Activated naive CD8-positive, alpha-beta T cell (primary cell): ENCODE data around the gene ANXA2.

ENCODE experiments used
- H3K27ac Mint-ChIP-seq: one replicate; pipeline ENCODE4 v1.8.0; 2021; ENCODE audit warnings: mixed read lengths
- H3K27me3 Mint-ChIP-seq: one replicate; pipeline ENCODE4 v1.8.0; 2021; ENCODE audit warnings: mixed read lengths
- H3K36me3 Mint-ChIP-seq: one replicate; pipeline ENCODE4 v1.8.0; 2021; ENCODE audit warnings: mixed read lengths
- H3K4me1 Mint-ChIP-seq: one replicate; pipeline ENCODE4 v1.8.0; 2021; ENCODE audit warnings: low read depth, mixed read lengths
- H3K4me3 Mint-ChIP-seq: one replicate; pipeline ENCODE4 v1.8.0; 2021; ENCODE audit warnings: mild to moderate bottlenecking, mixed read lengths
- H3K9me3 Mint-ChIP-seq: one replicate; pipeline ENCODE4 v1.8.0; 2021; ENCODE audit warnings: low read depth, mixed read lengths

ANXA2 gene

DNA sequence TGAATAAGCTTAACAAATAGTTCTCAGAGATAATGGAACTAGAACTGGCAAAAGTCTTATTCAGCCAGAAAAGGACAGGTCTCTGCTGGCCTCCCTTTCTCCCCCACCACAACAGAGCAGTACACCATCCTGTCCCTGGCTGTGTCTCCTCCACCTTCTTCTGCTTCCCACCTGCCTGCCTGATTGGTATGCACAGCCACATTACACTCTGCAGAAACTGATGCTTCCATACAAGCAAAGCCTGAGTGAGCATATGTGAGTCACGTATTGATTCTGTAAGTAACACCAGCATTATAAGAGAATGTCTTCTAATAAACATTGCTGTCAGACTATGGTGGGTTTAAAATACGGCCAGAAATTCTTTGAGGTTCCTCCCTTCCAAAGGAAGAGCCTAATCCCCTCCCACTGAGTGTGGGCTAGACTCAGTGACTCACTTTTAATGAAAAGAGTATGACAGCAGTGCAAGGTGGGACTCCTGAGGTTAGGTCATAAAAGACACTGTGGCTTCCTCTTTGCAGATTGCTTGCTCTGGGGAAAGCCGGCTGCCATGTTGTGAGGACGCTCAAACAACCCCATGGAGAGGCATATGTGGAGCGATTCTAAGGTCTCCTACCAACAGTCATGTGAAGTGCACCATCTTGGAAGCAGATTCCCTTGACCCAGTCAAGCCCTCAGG is 44.4 kb downstream of the ANXA2 start:
- peaks cover 25% of the 10 kb centered on the region for H3K36me3 Mint-ChIP-seq
- H3K27ac Mint-ChIP-seq, result no peak overlapping the region
- no peaks in the 10 kb centered on the region for H3K9me3 Mint-ChIP-seq
- H3K4me3 Mint-ChIP-seq, result no peak overlapping the region
- H3K27me3 Mint-ChIP-seq, result no peaks in the 10 kb centered on the region
- peaks cover 1% of the 10 kb centered on the region for H3K4me1 Mint-ChIP-seq

DNA sequence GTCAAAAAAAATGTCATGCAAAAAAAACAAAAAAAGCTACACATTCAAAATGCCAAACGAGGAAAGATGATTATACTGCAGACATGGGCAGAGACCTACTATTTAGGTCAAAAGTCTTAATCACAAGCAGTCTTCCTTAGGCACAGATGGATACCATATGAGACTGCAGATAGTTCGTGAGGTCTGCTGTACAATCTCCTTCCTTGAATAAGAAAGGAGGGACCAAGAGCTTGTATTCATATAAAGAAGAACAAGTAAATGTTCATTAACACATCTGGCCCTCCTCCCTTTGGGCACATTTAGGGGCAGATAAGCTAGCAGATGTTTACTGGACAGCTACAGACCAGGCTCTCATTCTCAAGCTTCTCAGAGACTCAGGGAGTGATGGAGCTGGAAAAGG is 45.3 kb downstream of the ANXA2 start:
- H3K4me3 Mint-ChIP-seq, result no peak overlapping the region

GRCh38 chr15:60351066-60351465 is 46.7 kb downstream of the ANXA2 start:
- no peak overlapping the region for H3K4me3 Mint-ChIP-seq
- peaks cover 37% of the 10 kb centered on the region for H3K36me3 Mint-ChIP-seq
- H3K9me3 Mint-ChIP-seq, result no peaks in the 10 kb centered on the region
- no peaks in the 10 kb centered on the region for H3K27me3 Mint-ChIP-seq
- H3K27ac Mint-ChIP-seq, result no peak overlapping the region
- H3K4me1 Mint-ChIP-seq, result peaks cover 1% of the 10 kb centered on the region

More for the DNA sequence above, 45.3 kb downstream of the ANXA2 start:
- Mint-ChIP-seq H3K27me3 (no peaks in the 10 kb centered on the region), H3K36me3 (peaks cover 29% of the 10 kb centered on the region), H3K9me3 (no peaks in the 10 kb centered on the region), H3K4me1 (peaks cover 1% of the 10 kb centered on the region), H3K27ac (no peak overlapping the region)

GRCh38 chr15:60350108-60350507 is 47.7 kb downstream of the ANXA2 start:
- Mint-ChIP-seq H3K27ac (no peak overlapping the region), H3K4me1 (peaks cover 1% of the 10 kb centered on the region), H3K9me3 (no peaks in the 10 kb centered on the region), H3K36me3 (peaks cover 37% of the 10 kb centered on the region), H3K27me3 (no peaks in the 10 kb centered on the region), H3K4me3 (no peak overlapping the region)

DNA sequence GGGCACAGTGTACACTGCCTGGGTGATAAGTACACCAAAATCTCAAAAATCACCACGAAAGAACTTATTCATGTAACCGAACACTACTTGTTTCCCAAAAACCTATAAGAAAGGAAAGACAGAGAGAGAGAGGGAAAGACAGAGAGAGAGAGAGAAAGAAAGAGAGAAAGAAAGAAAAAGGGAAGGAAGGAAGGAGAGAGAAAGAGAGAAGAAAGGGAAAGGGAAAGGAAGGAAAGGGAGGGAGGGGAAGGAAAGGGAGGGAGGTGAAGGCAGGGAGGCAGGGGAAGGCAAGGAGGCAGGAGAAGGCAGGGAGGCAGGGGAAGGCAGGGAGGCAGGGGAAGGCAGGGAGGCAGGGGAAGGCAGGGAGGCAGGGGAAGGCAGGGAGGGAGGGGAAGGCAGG is 48.2 kb downstream of the ANXA2 start:
- Mint-ChIP-seq H3K4me1 (peaks cover 1% of the 10 kb centered on the region), H3K27me3 (no peaks in the 10 kb centered on the region), H3K4me3 (no peak overlapping the region), H3K9me3 (no peaks in the 10 kb centered on the region), H3K27ac (no peak overlapping the region), H3K36me3 (peaks cover 37% of the 10 kb centered on the region)

DNA sequence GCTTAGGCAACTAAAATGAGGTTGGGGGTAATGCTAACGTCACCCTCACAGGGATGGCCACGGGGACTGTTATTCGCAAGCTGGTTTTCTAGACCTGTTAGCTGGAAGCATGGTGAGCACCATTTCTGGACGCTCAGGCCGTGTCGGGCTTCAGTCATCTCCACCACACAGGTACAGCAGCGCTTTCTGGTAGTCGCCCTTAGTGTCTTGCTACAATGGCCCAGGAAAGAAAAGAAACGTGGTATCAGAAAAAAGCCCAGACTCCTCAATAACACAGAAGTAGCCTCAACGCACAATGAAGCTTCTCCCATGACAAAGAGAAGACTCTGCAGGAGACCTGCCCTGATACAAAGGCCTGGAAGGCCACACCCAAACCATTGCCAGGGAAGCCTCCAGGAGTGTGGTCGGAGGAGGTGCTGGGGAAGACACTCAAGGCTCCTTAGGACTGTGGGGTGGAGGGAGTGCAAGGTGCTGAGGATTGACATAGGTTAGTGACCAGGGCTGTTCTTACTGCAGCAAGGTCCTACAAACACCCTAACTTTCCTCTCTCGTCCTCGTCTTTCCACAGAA is 50.2 kb downstream of the ANXA2 start:
- Mint-ChIP-seq H3K9me3 (no peaks in the 10 kb centered on the region), H3K27me3 (peaks cover 2% of the 10 kb centered on the region), H3K27ac (no peak overlapping the region), H3K4me1 (peaks cover 1% of the 10 kb centered on the region), H3K4me3 (no peak overlapping the region), H3K36me3 (peaks cover 27% of the 10 kb centered on the region)

DNA sequence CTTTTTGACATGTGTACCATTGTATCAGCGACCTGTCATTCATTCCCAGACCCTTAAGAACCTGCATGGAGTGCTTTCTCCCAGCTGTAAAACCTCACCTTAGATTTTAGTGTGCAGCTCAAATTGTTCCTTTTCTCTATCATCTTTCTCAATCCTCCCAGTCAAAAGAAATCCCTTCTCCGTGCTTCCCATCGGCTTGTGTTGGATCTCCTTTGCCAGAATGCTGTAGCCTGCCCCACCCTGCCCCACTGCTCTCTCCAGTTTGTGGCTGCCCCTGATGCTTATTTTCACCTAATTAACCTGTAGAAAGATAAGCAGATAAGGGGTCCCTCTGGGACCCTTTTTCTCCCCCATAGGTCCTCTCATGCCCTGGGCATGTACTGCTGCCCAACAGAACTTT is 51.1 kb downstream of the ANXA2 start:
- Mint-ChIP-seq H3K4me3 (no peak overlapping the region), H3K9me3 (no peaks in the 10 kb centered on the region), H3K36me3 (peaks cover 25% of the 10 kb centered on the region), H3K27ac (no peak overlapping the region), H3K27me3 (peaks cover 2% of the 10 kb centered on the region), H3K4me1 (peaks cover 1% of the 10 kb centered on the region)

GRCh38 chr15:60346077-60346476 is 51.7 kb downstream of the ANXA2 start:
- Mint-ChIP-seq H3K4me1 (peaks cover 1% of the 10 kb centered on the region), H3K9me3 (no peaks in the 10 kb centered on the region), H3K27me3 (peaks cover 2% of the 10 kb centered on the region), H3K4me3 (no peak overlapping the region), H3K27ac (no peak overlapping the region), H3K36me3 (peaks cover 25% of the 10 kb centered on the region)

DNA sequence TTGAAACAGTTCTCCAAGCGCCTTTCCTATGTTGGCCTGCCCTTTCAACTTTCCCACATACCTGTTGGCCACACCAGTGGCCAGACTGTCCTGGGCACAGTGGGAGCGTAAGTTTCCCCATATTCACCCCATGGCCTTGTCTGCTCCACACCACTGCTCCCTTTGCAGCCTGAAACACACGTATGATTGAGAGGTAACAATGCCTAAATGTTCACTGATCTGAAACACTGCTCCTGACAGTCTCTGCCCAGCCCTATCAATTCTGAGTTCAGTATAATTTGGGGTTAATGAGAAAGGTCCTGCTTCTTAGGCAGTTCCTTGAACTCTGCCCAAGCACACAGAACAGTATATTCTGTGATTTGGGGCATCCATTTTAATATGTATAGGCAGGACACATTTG is 52.2 kb downstream of the ANXA2 start:
- peaks cover 1% of the 10 kb centered on the region for H3K4me1 Mint-ChIP-seq

GRCh38 chr15:60344987-60345386 is 52.8 kb downstream of the ANXA2 start:
- H3K4me1 Mint-ChIP-seq, result peaks cover 1% of the 10 kb centered on the region
- no peak overlapping the region for H3K27ac Mint-ChIP-seq
- peaks cover 10% of the 10 kb centered on the region for H3K27me3 Mint-ChIP-seq
- H3K4me3 Mint-ChIP-seq, result no peak overlapping the region
- no peaks in the 10 kb centered on the region for H3K9me3 Mint-ChIP-seq
- H3K36me3 Mint-ChIP-seq, result peaks cover 18% of the 10 kb centered on the region

More for the DNA sequence above, 52.2 kb downstream of the ANXA2 start:
- Mint-ChIP-seq H3K4me3 (no peak overlapping the region), H3K36me3 (peaks cover 21% of the 10 kb centered on the region), H3K27me3 (peaks cover 4% of the 10 kb centered on the region), H3K9me3 (no peaks in the 10 kb centered on the region), H3K27ac (no peak overlapping the region)

GRCh38 chr15:60344461-60344860 is 53.3 kb downstream of the ANXA2 start:
- Mint-ChIP-seq H3K9me3 (no peaks in the 10 kb centered on the region), H3K27me3 (peaks cover 11% of the 10 kb centered on the region), H3K27ac (no peak overlapping the region), H3K4me1 (peaks cover under 1% of the 10 kb centered on the region), H3K4me3 (no peak overlapping the region), H3K36me3 (peaks cover 18% of the 10 kb centered on the region)

GRCh38 chr15:60343221-60343970 is 54.4 kb downstream of the ANXA2 start:
- no peaks in the 10 kb centered on the region for H3K4me1 Mint-ChIP-seq
- no peaks in the 10 kb centered on the region for H3K9me3 Mint-ChIP-seq
- no peak overlapping the region for H3K4me3 Mint-ChIP-seq
- peaks cover 12% of the 10 kb centered on the region for H3K27me3 Mint-ChIP-seq
- H3K36me3 Mint-ChIP-seq, result peaks cover 12% of the 10 kb centered on the region
- H3K27ac Mint-ChIP-seq, result no peak overlapping the region

- Mint-ChIP-seq H3K27me3 (peaks cover 14% of the 10 kb centered on the region), H3K27ac (no peak overlapping the region), H3K4me1 (no peaks in the 10 kb centered on the region), H3K9me3 (no peaks in the 10 kb centered on the region), H3K4me3 (no peak overlapping the region), H3K36me3 (no peaks in the 10 kb centered on the region)
Measured at GRCh38 chr15:60340207-60340921, 57.4 kb downstream of the ANXA2 start.

DNA sequence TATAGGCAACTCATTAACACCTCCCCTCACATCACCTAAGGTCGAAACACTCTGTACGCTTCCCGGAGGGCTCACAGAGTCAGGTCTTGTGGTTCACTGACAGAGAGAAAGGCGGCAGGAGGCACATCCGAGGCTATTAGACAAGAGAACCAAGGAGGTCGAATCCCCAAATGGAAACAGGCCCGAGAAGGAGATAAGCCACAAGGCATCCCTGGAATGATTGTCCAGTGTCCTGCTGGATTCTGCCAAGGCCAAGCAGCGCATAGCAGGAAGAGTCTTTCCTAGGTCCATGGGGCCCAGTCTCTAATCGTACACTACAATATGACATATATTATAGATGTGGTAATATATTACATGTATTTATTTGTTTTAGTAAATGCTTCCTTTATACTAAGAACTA is 58.5 kb downstream of the ANXA2 start:
- Mint-ChIP-seq H3K4me1 (no peaks in the 10 kb centered on the region), H3K9me3 (no peaks in the 10 kb centered on the region), H3K27me3 (peaks cover 15% of the 10 kb centered on the region), H3K27ac (no peak overlapping the region), H3K36me3 (no peaks in the 10 kb centered on the region), H3K4me3 (no peak overlapping the region)

DNA sequence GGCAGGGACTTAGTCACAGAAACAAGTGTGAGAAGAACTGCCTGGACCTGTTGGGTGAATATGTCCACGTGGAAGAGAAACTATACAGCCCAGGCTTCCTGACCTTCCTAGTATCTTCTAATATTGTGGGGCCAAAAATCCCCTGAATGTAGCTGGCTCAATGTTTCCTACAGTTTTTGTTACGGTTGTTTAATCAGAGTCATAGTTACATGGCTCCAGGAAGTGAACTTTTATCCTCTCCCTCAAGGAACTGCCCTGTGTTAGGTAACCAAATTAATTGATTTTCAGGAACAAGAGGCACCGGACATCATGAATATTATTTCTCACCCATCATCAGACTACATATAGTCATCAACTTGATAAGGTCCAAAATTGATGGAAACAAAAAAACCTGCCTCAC is 59.0 kb downstream of the ANXA2 start:
- no peak overlapping the region for H3K27ac Mint-ChIP-seq
- no peaks in the 10 kb centered on the region for H3K4me1 Mint-ChIP-seq
- peaks cover 17% of the 10 kb centered on the region for H3K27me3 Mint-ChIP-seq
- no peaks in the 10 kb centered on the region for H3K9me3 Mint-ChIP-seq
- H3K4me3 Mint-ChIP-seq, result no peak overlapping the region
- no peaks in the 10 kb centered on the region for H3K36me3 Mint-ChIP-seq
